Pancreas (tissue), 10 donors: ENCODE results near the gene ZFYVE26. TPM values are rescaled to one million over a fixed set of nuclear protein-coding genes. Genes with fewer than 3 reads are reported as not detected.

Source experiments
- ATAC-seq, 4 donors: fragments of 200-7000 bp; cut with Tn5 transposase; one replicate each; pipeline versions ENCODE4 v1.8.0 to v1.9.1; 2020; ENCODE audit warnings: mild to moderate bottlenecking in 4 of 4, moderate library complexity in 4 of 4
- DNase-seq, 6 donors: peaks; one replicate each; pipeline ENCODE4 v3.0.0-alpha.2; 2020
- FAIRE-seq: peaks from 2 replicates; lab custom pipeline; 2012; peaks lifted over from hg19 to GRCh38; lab: Jason Lieb, UNC
- H3K27ac ChIP-seq, 4 donors: fragments of 200-600 bp; sonication (generic); 1 replicate in 3 of 4; 2 replicates in 1 of 4; pipeline versions ENCODE4 v1.5.0 to v1.8.0; 2020
- H3K27me3 ChIP-seq, 4 donors: fragments of 200-600 bp; one replicate each; pipeline ENCODE4 v1.8.0; 2021
- H3K36me3 ChIP-seq, 3 donors: fragments of 200-600 bp; sonication (generic) in 1 of 3; one replicate each; pipeline versions ENCODE4 v1.5.0 to v1.8.0; 2020 to 2021
- H3K4me1 ChIP-seq, 3 donors: fragments of 200-600 bp; one replicate each; pipeline ENCODE4 v1.8.0; 2021
- H3K4me3 ChIP-seq, 4 donors: fragments of 200-600 bp; sonication (generic) in 2 of 4; one replicate each; pipeline versions ENCODE4 v1.5.0 to v1.8.0; 2020 to 2021
- H3K9me3 ChIP-seq, 4 donors: fragments of 200-600 bp; one replicate each; pipeline ENCODE4 v1.8.0; 2021
- CTCF ChIP-seq, 4 donors: fragments of 200-600 bp; sonication (generic) in 3 of 4; IDR thresholded peaks; one replicate each; pipeline versions ENCODE4 v1.5.0 to v1.8.0; 2021; ENCODE audit warnings: antibody characterized with exemption in 4 of 4
- WGBS, 2 donors: extraction: QIAGEN DNeasy Blood & Tissue Kit; methylation state at CpG; one replicate each; pipeline ENCODE4 v1.1.7; 2013; 5-methylcytosine and 5-hydroxymethylcytosine counted together
- intact Hi-C, 3 donors: fragments of 100-400 bp; cut with DNase I; formaldehyde crosslinking; loops; one replicate each; pipeline versions ENCODE4 v1.11.1 to v1.14.2; 2022
- polyA plus RNA-seq, 2 donors: library from polyadenylated mRNA; stranded (reverse); fragments of 200-250 nt; gene quantifications; one replicate each; pipeline ENCODE4 v1.2.3, GENCODE V29; 2013
- total RNA-seq, 6 donors: library from RNA; stranded (reverse); fragmentation: NEBNext Ultra II Directional in 4 of 6; extraction: Animal tissue kit (Norgen Biotek cat#: 25700) in 4 of 6; gene quantifications; one replicate each; pipeline versions ENCODE4 v1.2.1 to v1.2.4, GENCODE V29; 2021 to 2023
- donor health status: healthy with polysubstance abuse.
- donor health status: DM: no; HTN: no; CAD: no; lungs with moderate emphysema.
- donor health status: DM: no; HTN: no; CAD: no.
- donor health status: control.
- donor health status: control.
- donor health status: Bipolar disorder and iron deficiency.
- donor health status: DM: yes; HTN: yes; CAD: no.
- donor health status: DM: no; HTN: no; CAD: no.
- donor health status: DM: no; HTN: no; CAD: no.
- donor health status: DM: yes; HTN: yes; CAD: no.

The ZFYVE26 gene
- total and polyA plus RNA-seq, 8 donors, result 5.5 to 16.0 (median 7.9) TPM

GRCh38 chr14:67856827-67857226 lies 40.4 kb upstream of the ZFYVE26 start:
- intact Hi-C loops, result no loop called here
- TF ChIP-seq CTCF (IDR thresholded peaks at IDR 0.05), result no peak
- Histone ChIP-seq H3K36me3 (no peaks in the 10 kb centered on the region), H3K27me3 (no peaks in the 10 kb centered on the region), H3K4me1 (peaks cover 0 to 7% (median 6%) of the 10 kb centered on the region in 3 donors), H3K27ac (no peak overlapping the region), H3K9me3 (no peaks in the 10 kb centered on the region), H3K4me3 (no peak overlapping the region)
- ATAC-seq (peak in 2 of 4 donors; percentile 56 to 59), FAIRE-seq (no peak), DNase-seq (no peak)
- 55 to 57% methylated on average over 2 of the region's 2 CpGs for WGBS, 2 donors

GRCh38 chr14:67853715-67854114 lies 37.3 kb upstream of the ZFYVE26 start:
- intact Hi-C loops, result no loop called here
- WGBS, 2 donors, result 60 to 66% methylated on average over 3 of the region's 3 CpGs
- TF ChIP-seq CTCF (IDR thresholded peaks at IDR 0.05), result no peak
- H3K36me3 ChIP-seq, result no peaks in the 10 kb centered on the region
- H3K4me1 ChIP-seq, result peaks cover 0 to 7% (median 6%) of the 10 kb centered on the region in 3 donors
- DNase-seq (no peak), ATAC-seq (peak in 2 of 4 donors; percentile 61 to 62), FAIRE-seq (no peak)
- H3K27me3 ChIP-seq, result no peaks in the 10 kb centered on the region
- H3K9me3 ChIP-seq, result no peaks in the 10 kb centered on the region
- H3K4me3 ChIP-seq, result no peak overlapping the region
- peak overlapping the region in 1 of 4 donors; percentile 18 for H3K27ac ChIP-seq

GRCh38 chr14:67852926-67853604 lies 36.7 kb upstream of the ZFYVE26 start:
- TF ChIP-seq CTCF (IDR thresholded peaks at IDR 0.05), result no peak
- DNase-seq (no peak), FAIRE-seq (no peak), ATAC-seq (peak in 1 of 4 donors; percentile 60)
- Histone ChIP-seq H3K4me1 (peaks cover 0 to 7% (median 6%) of the 10 kb centered on the region in 3 donors), H3K36me3 (no peaks in the 10 kb centered on the region), H3K27ac (peak overlapping the region in 1 of 4 donors; percentile 18), H3K27me3 (no peaks in the 10 kb centered on the region), H3K9me3 (no peaks in the 10 kb centered on the region), H3K4me3 (no peak overlapping the region)
- intact Hi-C loops, result no loop called here

- 84 to 89% methylated on average over 9 of the region's 9 CpGs for WGBS, 2 donors
- no peak for TF ChIP-seq CTCF (IDR thresholded peaks at IDR 0.05)
- intact Hi-C loops, result no loop called here
- H3K4me1 ChIP-seq, result peaks cover 0 to 5% (median 3%) of the 10 kb centered on the region in 3 donors
- FAIRE-seq (no peak), DNase-seq (no peak), ATAC-seq (no peak)
- no peak overlapping the region for H3K27ac ChIP-seq
- H3K4me3 ChIP-seq, result no peak overlapping the region
- H3K36me3 ChIP-seq, result no peaks in the 10 kb centered on the region
- H3K9me3 ChIP-seq, result no peaks in the 10 kb centered on the region
- no peaks in the 10 kb centered on the region for H3K27me3 ChIP-seq
Observed at GRCh38 chr14:67851785-67852410, 35.5 kb upstream of the ZFYVE26 start.
